Osteocyte (in vitro differentiated cells): Measurements from ENCODE around the gene PCDHGC5. TPM values are rescaled to one million over a fixed set of nuclear protein-coding genes. Genes with fewer than 3 reads are reported as not detected.
A peak's percentile ranks its signal among the peaks of the same experiment; 100 is the strongest.

Source experiments
- DNase-seq: peaks from one replicate; pipeline ENCODE4 v3.0.0; 2021; ENCODE audit warnings: mixed read lengths; ENCODE audit not compliant: unreplicated experiment; ENCODE audit errors: extremely low spot score
- H3K27ac Mint-ChIP-seq: one replicate; pipeline ENCODE4 v1.8.0; 2021; ENCODE audit warnings: mild to moderate bottlenecking, mixed read lengths; ENCODE audit not compliant: unreplicated experiment
- H3K27me3 Mint-ChIP-seq: one replicate; pipeline ENCODE4 v1.8.0; 2021; ENCODE audit warnings: mixed read lengths; ENCODE audit not compliant: unreplicated experiment
- H3K36me3 Mint-ChIP-seq: one replicate; pipeline ENCODE4 v1.8.0; 2021; ENCODE audit warnings: mixed read lengths; ENCODE audit not compliant: unreplicated experiment
- H3K4me1 Mint-ChIP-seq: one replicate; pipeline ENCODE4 v1.8.0; 2021; ENCODE audit warnings: mixed read lengths; ENCODE audit not compliant: unreplicated experiment
- H3K4me3 Mint-ChIP-seq: one replicate; pipeline ENCODE4 v1.8.0; 2021; ENCODE audit warnings: mild to moderate bottlenecking, moderate library complexity, mixed read lengths; ENCODE audit not compliant: unreplicated experiment
- H3K9me3 Mint-ChIP-seq: one replicate; pipeline ENCODE4 v1.8.0; 2021; ENCODE audit warnings: mixed read lengths; ENCODE audit not compliant: unreplicated experiment
- total RNA-seq: library from RNA; stranded (reverse); gene quantifications from 2 replicates; pipeline ENCODE4 v1.2.1, GENCODE V29; 2021
- TF ChIP-seq, protein P1 (sequence below): fragments of 200-600 bp; sonication (generic); IDR thresholded peaks from 2 replicates; pipeline ENCODE4 v1.5.0; 2021; ENCODE audit warnings: antibody characterized with exemption, mild to moderate bottlenecking, moderate library complexity

The PCDHGC5 gene
- total RNA-seq, 1 donor from 2014 or later, result 1.4 TPM

DNA sequence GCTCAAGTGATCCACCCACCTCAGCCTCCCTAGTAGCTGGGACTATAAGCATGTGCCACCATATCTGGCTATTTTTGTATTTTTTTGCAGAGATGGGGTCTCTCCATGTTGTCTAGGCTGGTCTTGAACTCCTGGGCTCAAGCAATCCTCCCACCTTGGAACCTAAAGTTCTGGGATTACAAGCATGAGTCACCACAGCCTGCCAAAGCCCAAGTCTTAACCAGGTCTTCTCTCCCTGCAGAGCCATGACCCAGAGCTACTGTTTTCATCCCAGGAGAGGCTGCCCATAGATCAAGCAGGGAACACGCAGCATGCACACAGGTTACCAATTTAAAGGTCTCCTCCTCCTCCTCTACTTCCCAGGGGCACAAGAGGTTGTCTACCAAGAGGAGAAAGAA, 29.7 kb downstream of the PCDHGC5 start:
- no peak for DNase-seq
- TF ChIP-seq, protein P1, sequence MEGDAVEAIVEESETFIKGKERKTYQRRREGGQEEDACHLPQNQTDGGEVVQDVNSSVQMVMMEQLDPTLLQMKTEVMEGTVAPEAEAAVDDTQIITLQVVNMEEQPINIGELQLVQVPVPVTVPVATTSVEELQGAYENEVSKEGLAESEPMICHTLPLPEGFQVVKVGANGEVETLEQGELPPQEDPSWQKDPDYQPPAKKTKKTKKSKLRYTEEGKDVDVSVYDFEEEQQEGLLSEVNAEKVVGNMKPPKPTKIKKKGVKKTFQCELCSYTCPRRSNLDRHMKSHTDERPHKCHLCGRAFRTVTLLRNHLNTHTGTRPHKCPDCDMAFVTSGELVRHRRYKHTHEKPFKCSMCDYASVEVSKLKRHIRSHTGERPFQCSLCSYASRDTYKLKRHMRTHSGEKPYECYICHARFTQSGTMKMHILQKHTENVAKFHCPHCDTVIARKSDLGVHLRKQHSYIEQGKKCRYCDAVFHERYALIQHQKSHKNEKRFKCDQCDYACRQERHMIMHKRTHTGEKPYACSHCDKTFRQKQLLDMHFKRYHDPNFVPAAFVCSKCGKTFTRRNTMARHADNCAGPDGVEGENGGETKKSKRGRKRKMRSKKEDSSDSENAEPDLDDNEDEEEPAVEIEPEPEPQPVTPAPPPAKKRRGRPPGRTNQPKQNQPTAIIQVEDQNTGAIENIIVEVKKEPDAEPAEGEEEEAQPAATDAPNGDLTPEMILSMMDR, result no peak
- Mint-ChIP-seq H3K36me3 (peaks cover 12% of the 10 kb centered on the region), H3K4me3 (no peak overlapping the region), H3K4me1 (peaks cover 96% of the 10 kb centered on the region), H3K9me3 (no peaks in the 10 kb centered on the region), H3K27me3 (no peaks in the 10 kb centered on the region), H3K27ac (peak overlapping the region; percentile 15)

DNA sequence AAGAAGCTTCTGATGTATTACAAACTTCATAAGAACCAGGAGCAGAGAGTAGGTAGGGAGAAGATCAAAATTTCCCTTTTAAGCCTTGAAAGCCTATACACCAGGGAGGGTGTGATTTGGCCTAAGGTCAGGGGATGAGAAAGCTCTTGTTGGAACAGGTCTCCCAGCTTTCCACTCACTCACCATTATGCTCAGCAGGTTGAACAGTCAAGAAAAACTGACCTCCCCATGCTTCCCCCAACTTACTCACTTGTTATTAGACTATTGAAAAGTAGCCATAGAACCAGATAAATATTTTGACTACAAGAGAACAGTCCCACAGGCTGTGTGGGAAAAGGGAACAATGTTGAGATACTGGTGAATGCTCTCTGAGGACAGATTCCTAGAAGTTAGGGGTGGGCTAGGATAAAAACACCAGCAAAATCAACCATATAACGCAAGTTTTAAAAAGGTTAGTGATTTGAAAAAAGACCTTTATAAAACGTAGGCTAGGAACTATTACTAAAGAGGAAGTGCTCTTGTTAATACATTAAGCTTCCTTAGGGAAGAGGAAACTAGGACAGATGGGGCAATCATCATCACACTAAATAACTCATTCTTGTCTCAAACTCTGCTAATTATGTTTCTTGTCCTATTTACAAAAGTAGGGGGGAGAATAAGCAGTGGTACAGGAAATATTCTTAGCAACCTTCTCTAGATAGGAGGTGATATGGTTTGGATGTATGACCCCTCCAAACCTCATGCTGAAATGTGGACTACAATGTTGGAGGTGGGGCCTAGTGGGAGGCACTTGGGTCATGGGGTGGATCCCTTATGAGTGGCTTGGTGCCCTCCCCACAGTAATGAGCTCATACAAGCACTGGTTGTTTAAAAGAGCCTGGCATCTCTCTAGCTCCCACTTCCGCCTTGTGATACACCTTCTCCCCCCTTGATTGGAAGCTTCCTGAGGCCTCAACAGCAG, 31.0 kb downstream of the PCDHGC5 start:
- Mint-ChIP-seq H3K27ac (peak overlapping the region; percentile 97), H3K27me3 (no peaks in the 10 kb centered on the region), H3K4me1 (peaks cover 96% of the 10 kb centered on the region), H3K9me3 (no peaks in the 10 kb centered on the region), H3K4me3 (no peak overlapping the region), H3K36me3 (peaks cover 12% of the 10 kb centered on the region)
- no peak for DNase-seq
- TF ChIP-seq, protein P1, result no peak

DNA sequence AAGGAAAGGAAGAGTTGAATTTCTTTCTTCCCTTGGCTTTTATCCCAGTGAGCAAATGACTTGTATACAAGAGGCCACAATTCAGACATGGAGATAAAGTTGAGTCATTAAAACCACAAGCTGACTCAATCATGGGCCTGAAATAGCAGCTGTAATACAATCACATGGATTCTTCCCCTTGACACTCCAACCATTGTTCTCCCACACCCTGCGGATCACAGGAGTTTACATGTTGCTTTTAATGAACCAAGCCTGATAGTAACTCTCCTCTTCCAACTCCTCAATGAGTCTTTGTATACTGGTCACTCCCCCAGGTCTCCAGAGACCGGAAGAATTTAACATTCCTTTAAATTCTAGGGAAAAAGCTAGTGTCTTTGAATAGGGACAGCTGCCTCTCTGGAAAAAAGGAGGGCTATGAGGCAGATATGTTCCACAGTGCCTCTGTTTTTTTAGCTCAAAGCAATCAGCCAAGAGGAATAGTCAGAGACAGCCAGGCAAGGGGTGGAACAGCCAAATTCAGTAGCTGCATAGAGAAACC, 32.4 kb downstream of the PCDHGC5 start:
- DNase-seq, result no peak
- Mint-ChIP-seq H3K27me3 (no peaks in the 10 kb centered on the region), H3K36me3 (peaks cover 12% of the 10 kb centered on the region), H3K4me1 (peaks cover 96% of the 10 kb centered on the region), H3K4me3 (no peak overlapping the region), H3K27ac (peak overlapping the region; percentile 97), H3K9me3 (no peaks in the 10 kb centered on the region)
- TF ChIP-seq, protein P1, result no peak

DNA sequence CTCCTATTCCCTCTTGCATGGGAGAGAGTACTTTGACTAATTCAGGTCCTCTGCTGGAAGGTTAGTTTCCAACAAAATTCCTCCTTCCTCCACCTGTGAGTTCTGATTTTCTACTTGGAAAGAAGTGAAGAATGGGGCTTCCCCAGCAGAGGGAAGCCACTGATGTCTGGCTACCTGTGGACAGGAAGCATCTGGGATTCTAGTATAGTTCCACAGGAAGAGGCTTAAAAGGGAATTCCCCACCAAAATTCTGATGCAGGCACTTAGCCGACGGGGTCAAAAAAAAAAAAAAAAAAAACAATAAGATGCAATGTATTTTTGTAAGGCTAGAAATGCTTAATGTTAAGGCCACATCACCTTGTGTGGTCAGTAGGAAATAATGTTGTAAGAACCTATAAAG, 33.4 kb downstream of the PCDHGC5 start:
- H3K27ac Mint-ChIP-seq, result peak overlapping the region; percentile 97
- H3K4me1 Mint-ChIP-seq, result peaks cover 87% of the 10 kb centered on the region
- TF ChIP-seq, protein P1, result no peak
- H3K36me3 Mint-ChIP-seq, result peaks cover 10% of the 10 kb centered on the region
- no peaks in the 10 kb centered on the region for H3K27me3 Mint-ChIP-seq
- H3K4me3 Mint-ChIP-seq, result no peak overlapping the region
- no peaks in the 10 kb centered on the region for H3K9me3 Mint-ChIP-seq
- DNase-seq, result no peak

DNA sequence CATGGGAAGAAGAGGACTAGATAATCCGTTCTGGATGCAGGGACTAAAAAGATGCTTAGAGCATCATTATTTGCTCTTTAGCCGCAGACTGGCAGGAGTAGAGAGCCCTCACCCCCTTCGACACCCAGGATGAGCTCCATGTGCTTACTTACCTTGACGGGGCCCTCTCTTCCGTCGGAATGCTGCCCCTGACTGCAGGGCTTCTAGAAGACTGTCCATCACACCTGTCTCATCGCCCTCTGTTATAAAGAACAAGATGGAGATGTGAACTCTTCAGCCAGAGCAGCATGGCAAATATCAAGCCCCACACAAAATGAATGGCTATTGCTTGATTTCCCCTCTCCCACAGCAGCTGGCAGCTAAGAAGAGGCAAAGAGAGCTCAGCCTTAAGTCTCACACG, 35.1 kb downstream of the PCDHGC5 start:
- Mint-ChIP-seq H3K27me3 (no peaks in the 10 kb centered on the region), H3K9me3 (no peaks in the 10 kb centered on the region), H3K4me1 (peaks cover 77% of the 10 kb centered on the region), H3K4me3 (no peak overlapping the region), H3K27ac (peak overlapping the region; percentile 97), H3K36me3 (peaks cover 19% of the 10 kb centered on the region)
- DNase-seq, result peak; percentile 60
- TF ChIP-seq, protein P1, result no peak
